Brain microvascular endothelial cell (primary cell): ENCODE results near the gene NSMCE1.

Source experiments
- DNase-seq: peaks from one replicate; pipeline ENCODE4 v3.0.0-alpha.2; 2020
- H3K27ac ChIP-seq: fragments of 250-450 bp; sonication (Bioruptor Pico); 2 replicates; pipeline ENCODE4 v1.5.1; 2020; ENCODE audit warnings: mild to moderate bottlenecking, moderate library complexity
- H3K27me3 ChIP-seq: fragments of 250-450 bp; sonication (Bioruptor Pico); replicated peaks from 2 replicates; pipeline ENCODE4 v1.5.1; 2020; ENCODE audit warnings: mild to moderate bottlenecking
- H3K36me3 ChIP-seq: fragments of 250-450 bp; sonication (Bioruptor Pico); replicated peaks from 2 replicates; pipeline ENCODE4 v1.5.1; 2020; ENCODE audit warnings: mild to moderate bottlenecking
- H3K4me3 ChIP-seq: 2 replicates; pipeline ENCODE4 v1.5.1; 2011; ENCODE audit warnings: low read depth, mild to moderate bottlenecking, control low read depth, low read length, moderate library complexity
- CTCF ChIP-seq: IDR thresholded peaks from 2 replicates; pipeline ENCODE4 v1.5.1; 2011; ENCODE audit warnings: low read depth, mild to moderate bottlenecking, moderate library complexity, low read length, control low read depth, inconsistent platforms; ENCODE audit errors: missing control alignments
- in situ Hi-C: cut with HindIII; loops from 2 replicates; pipeline ENCODE4 v1.10.0; 2017; ENCODE audit warnings: low sequenced_read_pairs, low pct_ligation_motif_present

NSMCE1 gene

GRCh38 chr16:27199736-27200135 lies 68.8 kb downstream of the NSMCE1 start:
- no peak overlapping the region for H3K4me3 ChIP-seq
- TF ChIP-seq CTCF = no peak
- no peaks in the 10 kb centered on the region for H3K27me3 ChIP-seq
- no peak for DNase-seq
- in situ Hi-C loops = no loop called here
- H3K36me3 ChIP-seq = no peaks in the 10 kb centered on the region
- H3K27ac ChIP-seq = no peak overlapping the region

- no peaks in the 10 kb centered on the region for H3K27me3 ChIP-seq
- no peak overlapping the region for H3K27ac ChIP-seq
- no peak for DNase-seq
- in situ Hi-C loops = no loop called here
- no peak overlapping the region for H3K4me3 ChIP-seq
- TF ChIP-seq CTCF = no peak
- H3K36me3 ChIP-seq = no peaks in the 10 kb centered on the region
These were observed 69.4 kb downstream of the NSMCE1 start for GRCh38 chr16:27199235-27199586.

- no peak for TF ChIP-seq CTCF
- Histone ChIP-seq H3K36me3 (no peaks in the 10 kb centered on the region), H3K27me3 (no peaks in the 10 kb centered on the region), H3K27ac (no peak overlapping the region), H3K4me3 (no peak overlapping the region)
- in situ Hi-C loops = no loop called here
- DNase-seq = no peak
These were observed 69.9 kb downstream of the NSMCE1 start for GRCh38 chr16:27198451-27199234.

GRCh38 chr16:27197004-27197403 lies 71.6 kb downstream of the NSMCE1 start:
- Histone ChIP-seq H3K27ac (no peak overlapping the region), H3K36me3 (no peaks in the 10 kb centered on the region), H3K27me3 (no peaks in the 10 kb centered on the region), H3K4me3 (no peak overlapping the region)
- in situ Hi-C loops = no loop called here
- no peak for DNase-seq
- TF ChIP-seq CTCF = no peak

GRCh38 chr16:27195941-27196595 lies 72.5 kb downstream of the NSMCE1 start:
- no peak for DNase-seq
- H3K27me3 ChIP-seq = no peaks in the 10 kb centered on the region
- in situ Hi-C loops = no loop called here
- H3K27ac ChIP-seq = no peak overlapping the region
- H3K4me3 ChIP-seq = no peak overlapping the region
- H3K36me3 ChIP-seq = no peaks in the 10 kb centered on the region
- no peak for TF ChIP-seq CTCF
